Measurements from ENCODE around the gene PRXL2B. TPM values are rescaled to one million over a fixed set of nuclear protein-coding genes. Genes with fewer than 3 reads are reported as not detected.
"Not testable (repeated sequence)": the region's sequence is repeated elsewhere in the genome, so short reads cannot be mapped to it uniquely, and the experiment has no call there.

PRXL2B gene, protein sequence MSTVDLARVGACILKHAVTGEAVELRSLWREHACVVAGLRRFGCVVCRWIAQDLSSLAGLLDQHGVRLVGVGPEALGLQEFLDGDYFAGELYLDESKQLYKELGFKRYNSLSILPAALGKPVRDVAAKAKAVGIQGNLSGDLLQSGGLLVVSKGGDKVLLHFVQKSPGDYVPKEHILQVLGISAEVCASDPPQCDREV
- polyA plus RNA-seq (2013, experiment 1 of 2; ENCODE audit: insufficient read length): 19.8 TPM
- polyA plus RNA-seq (2013, experiment 2 of 2; ENCODE audit: insufficient read length): 19.9 TPM

DNA sequence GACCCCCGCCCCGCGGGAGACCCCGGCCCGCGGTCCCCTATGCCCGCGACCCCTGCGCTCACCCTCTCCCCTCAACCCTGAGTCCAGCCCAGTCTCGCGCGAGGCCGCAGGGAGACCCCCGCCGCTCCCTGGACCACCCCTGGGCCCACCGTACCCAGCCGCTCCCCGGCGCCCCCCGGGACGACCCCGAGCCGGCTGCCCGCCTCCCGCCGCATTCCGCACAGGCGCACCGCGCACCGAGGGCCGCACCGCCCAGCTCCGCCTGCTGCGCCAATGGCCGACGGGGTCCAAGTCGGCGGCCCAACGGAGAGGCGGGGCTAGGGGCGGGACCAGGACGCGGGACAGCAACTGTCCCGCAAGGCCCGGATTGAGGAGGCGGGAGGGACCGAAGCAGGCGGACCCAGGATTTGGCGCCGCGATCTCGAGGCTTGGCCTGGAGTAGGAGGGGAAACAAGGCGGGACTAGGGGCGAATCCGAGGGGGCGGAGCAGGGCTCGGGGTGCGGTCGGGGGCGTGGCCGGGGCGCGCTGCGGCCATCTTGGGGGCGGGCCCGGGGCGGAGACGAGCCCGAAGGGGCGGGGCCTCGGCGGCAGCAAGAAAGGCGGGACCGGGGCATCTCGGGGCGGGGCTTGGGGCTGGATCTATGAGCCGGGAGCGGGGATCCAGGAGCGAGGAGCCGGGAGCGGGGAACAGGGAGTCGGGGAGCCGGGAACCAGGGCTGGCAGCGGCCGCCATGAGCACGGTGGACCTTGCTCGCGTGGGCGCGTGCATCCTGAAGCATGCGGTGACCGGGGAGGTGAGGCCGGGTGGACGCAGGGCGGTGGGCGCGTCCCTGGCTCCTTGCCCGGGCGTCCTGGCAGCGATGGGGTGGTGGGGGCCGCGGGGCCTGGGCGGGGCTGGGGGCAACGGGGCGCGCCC is at the start of gene PRXL2B:
Gene PRXL2B, plus strand, starts transcription at position 624 of the 917 bp plus-strand sequence. Its CDS starts 109 bp downstream, at position 733.
- peak; percentile 99 for DNase-seq

DNA sequence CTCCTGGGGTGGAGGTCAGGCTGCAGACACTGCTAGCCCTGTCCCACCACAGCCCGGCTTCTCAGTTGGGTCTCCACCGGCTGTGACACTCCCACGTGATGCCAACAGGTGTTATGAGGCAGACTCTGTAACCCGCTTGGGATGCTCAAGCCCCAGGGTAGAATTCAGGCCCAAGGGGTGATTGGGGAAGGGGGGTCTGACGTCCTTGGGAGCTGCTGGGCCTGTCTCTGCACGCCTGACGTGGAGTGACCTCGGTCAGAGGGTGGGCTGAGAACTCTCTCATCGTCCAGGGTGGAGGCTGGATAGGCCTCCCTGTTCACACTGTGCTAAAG is 48.8 kb upstream of the PRXL2B start:
- DNase-seq: no peak

DNA sequence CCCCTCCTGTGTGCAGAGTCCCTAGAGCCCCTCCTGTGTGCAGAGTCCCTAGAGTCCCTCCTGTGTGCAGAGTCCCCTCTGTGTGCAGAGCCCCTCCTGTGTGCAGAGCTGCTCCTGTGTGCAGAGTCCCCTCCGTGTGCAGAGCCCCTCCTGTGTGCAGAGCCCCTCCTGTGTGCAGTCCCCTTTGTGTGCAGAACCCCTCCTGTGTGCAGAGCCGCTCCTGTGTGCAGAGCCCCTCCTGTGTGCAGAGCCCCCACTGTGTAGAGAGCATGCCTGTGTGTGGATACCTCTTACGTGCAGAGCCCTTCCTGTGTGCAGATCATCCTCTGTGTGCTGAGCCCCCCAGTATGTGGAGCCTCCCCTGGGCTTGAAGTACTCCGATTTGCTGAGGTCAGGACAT is 48.2 kb upstream of the PRXL2B start:
- no peak for DNase-seq

DNA sequence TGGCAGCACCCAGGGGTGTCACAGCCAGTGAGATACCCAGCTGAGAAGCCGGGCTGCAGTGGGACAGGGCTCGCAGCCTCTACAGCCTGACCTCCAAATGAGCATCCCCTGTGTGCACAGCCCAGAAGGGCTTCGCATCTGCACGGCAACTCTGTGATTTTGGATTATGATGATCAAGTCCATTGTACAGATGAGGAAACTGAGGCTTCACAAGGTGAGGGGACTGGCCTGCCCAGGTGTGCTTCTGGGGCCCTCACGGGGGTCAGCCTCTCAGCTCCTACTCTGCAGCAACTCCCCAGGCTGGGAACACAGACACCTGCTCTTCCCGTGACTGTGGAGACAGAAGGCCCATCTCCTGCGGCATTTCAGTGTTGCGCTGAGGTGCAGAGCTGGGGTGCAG is 47.7 kb upstream of the PRXL2B start:
- no peak for DNase-seq

DNA sequence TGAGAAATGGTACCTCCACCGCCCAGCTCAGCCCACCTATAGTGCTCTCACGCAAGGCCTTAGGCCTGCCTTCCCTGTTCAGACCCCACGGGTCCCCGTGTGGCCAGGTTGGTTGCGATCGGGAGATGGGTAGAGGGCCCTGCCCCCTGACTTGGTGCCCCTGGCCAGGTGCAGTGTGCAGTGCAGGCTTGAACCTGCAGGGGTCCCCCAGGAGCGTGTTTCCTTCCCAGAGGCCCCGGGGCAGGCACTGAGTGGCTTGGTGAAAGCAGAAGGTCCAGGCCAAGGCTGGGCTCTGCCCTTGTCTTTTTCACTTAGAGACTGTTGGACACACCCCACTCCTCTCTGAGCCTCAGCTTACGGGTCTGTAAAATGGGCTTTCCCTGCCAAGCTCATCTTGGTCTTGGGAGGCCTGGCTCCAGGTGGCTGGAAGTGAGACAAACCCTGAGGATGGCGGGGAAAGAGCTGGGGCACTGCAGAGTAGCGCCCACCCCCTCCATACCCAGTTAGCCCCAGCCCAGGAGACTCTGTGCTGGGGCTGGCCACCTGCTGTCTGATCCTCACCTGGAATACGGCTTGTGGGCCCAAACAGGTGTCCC is 47.2 kb upstream of the PRXL2B start:
- DNase-seq: no peak

DNA sequence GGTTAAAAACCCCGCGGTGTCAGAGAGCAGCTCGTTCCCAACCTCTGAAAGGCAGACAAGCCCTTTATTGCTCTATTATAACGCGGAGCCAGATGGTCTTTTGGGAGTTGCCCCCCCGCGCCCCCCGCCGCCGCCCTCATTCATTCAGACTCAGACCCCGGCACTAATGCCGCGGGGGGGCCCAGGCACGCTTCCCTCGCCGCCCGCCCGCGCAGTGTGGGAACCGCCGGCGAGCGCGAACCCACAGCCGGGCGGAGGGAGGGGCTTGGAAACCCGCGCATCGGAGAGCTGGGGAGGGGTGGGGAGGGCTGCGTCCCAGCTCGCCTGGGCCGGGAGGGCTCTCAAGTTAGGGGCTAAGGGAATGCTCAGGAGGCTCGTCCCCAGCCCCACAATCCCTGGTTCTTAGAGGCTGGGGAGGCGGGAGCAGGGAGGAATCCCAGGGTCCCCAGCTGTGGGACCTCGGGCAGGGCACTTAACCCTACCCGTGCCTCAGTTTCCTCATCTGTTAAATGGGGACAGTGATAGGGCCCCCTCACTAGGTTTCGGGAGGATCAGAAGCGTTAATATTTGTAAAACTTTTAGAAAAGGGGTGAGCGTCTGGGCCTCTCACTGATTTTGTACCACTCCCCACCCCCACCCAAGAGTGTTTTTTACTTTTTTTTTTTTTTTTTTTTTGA is 45.6 kb upstream of the PRXL2B start:
- no peak for DNase-seq

DNA sequence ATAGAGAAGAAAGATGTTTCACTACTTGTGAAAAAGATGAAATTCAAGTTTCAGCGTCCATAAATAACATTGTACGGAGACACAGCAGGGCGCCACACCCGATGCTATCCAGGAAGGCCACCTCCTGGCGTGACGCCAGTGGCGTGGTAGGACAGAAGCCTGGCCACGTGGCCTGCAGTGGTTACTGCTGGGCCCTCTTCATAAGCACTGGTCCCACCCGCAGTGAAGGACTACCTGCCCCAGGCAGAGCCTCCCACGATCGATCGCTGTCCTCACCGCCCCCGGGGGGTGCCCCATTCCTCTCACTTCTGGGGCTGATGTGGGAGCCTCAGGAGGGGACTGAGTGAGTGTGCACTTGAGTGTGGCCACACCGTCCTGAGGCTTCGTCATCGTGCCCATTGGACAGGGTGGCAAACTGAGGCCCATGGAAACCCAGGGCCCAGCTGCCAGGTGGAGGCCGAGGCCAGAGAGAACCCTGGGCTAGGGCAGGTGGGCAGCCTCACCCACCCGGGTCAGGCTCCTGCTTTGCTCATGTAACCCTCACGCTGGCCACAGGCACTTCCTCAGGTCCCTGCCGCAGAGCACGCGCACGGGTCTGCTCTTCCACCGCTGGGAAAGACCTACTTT is 44.8 kb upstream of the PRXL2B start:
- DNase-seq: peak; percentile 40

DNA sequence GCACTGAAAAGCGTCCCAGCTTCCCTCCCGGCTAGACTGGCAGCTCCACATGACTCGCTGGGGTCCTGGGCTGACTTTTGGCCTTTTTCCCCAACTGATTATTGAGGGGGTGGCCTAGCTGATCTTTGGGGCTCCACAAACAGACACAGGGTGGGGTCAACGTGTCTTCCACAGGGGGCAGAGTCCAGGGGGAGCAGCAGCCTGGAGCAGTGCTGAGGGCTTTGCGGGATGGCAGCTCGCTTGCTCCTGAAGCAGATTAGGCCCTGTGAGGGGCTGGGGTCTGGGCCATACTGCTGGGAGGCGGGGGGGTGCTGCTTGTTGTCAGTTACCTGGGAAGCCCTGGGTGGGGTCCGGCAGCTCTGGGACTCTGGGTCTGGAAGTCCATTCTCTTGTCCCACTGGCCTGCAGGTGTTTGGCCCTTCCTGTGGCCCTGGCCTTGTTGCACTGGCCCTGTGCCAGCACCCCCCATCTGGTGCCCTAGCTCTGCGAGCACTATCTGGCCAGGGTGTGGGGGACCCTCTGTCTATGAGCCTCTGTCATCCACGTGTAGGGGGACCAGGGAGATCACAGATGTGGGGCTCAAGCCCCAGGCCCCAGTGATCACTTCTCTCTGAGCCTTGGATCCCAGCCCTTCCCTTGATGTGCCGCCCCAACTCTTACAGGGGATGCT is 44.2 kb upstream of the PRXL2B start:
- no peak for DNase-seq

DNA sequence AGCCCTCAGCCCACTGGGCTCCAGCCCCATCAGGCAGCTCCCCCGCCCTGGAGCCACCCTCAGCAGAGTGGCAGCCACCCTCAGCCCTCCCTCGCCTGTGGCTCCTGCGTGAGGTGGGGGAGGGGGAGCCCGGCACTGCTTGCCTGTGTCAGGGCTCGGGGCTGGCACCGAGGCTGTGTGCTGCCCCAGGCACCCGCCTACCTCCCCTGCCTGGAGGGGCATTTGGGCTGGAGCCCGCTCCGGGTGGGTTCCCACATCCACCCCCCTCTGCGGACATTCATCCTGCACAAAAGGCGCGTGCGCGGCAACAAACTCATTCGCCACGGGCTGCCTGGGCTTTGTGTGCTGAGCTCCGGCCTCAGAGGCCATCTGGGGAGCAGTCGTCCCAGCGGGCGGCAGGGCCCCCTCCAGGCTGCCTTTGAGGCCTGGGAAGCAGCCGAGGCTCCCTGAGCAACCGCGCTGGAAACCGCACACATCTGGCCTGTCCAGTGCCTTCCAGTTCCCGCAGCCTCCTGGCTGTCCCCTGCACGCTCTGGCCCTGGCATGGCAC is 43.0 kb upstream of the PRXL2B start:
- peak; percentile 44 for DNase-seq

DNA sequence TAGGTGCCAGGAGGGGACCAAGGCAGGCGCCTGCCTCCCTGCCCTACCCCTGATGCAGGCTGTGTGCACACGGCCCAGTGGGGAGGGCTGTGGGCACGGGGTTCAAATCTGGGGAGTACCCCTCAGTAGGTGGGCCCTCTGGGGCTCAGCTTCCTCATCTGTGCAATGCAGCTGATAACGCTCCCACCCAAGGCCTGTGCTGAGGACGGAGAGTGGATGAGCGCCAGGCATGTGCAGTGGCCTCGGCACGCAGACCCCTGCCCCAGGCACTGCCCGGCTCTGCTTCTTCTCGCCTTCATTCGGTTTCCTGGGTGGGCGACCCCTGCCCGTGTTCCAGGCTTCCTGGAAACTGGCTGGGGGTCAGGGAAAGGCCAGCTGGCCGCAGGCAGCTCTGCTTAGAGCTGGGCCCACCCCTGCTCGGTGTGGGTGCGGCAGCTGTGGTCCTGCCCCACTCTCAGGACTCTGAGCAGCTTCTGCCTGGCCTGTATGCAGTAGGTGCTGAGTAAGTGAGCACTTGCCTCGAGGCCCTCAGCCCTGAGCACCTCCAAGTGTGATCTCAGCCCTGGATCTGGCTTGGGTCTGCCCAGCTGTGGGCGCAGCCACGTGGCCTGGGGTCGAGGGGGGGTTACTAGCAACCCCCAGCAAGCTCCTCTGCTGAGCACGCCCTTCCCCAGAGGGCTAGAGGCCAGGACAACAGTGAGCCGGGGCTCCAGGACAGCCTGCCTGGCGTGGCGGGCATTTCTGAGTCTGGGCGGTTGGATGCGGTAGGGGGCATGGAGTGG is 42.3 kb upstream of the PRXL2B start:
- no peak for DNase-seq

DNA sequence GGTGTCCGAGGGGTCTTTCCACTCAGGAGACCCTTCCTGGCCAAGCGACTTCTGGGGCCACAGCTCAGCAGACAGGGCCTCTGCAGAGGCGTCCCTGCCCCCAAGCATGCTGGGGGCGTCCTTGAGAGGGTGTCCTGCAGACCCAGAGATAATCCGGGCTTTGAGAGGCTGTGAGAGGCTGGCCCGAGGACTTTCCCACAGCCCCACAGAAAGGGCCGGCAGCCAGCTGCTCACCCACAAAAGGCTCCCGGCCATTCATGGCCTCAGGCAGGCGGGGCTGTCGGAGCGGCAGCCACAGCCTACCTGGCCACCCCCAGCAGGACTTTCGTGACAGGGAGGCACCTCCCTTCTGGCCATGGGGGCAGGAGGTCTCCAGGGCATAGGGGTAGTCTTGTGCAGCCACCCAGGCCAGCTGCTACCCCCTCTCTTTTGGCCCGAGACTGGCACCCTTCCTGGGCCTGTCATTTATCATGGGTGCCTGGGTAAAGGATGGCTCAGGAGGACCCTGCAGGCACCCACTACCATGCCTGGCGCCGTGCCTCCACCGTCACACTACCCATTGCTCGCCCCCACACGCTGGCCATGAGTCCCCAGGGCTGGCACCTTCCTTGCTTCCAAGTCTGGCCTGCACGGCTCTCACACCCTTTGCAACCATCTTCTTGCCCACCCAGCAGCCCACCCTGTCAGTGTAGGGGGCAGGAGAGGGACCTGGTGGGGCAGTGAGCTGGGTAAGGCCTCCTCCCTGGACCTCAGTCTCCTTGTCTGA is 41.5 kb upstream of the PRXL2B start:
- no peak for DNase-seq

DNA sequence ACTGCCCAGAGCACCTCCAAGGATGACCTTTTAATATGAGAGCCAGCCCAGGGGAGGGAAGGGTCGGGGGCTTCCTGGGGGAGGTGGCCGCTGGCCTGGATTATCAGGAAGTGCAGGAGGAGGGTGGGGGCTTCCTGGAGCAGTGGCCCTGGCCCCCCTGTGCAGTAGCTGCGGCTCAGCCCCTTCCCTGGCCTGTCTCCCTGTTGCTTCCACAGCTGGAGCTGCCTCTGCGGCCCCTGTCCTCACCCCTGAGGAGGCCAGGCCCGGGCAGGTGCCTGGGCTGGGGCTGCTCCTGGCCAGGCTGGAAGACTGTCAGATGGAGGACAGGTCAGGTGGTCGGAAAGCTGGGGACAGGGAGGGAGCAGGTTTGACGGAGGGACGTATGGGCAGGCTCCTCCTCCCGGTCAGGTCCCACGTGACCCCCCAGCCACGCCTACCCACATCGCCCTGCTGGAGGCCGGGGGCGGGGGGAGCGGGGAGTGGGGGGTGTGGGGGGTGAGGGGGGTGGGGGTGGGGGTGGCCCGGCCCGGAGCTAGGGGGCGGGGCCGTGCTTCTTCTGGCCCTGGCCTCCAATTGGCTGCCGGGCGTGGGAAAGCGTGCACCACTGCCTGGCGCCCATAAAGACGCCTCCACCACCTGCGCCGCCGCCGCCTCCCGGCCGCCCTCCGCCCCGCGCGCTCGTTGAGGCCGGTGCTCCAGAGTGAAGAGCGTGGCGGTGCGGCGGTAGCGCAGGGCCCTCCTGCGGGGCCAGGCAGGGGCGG is 40.6 kb upstream of the PRXL2B start:
- DNase-seq: peak; percentile 77

DNA sequence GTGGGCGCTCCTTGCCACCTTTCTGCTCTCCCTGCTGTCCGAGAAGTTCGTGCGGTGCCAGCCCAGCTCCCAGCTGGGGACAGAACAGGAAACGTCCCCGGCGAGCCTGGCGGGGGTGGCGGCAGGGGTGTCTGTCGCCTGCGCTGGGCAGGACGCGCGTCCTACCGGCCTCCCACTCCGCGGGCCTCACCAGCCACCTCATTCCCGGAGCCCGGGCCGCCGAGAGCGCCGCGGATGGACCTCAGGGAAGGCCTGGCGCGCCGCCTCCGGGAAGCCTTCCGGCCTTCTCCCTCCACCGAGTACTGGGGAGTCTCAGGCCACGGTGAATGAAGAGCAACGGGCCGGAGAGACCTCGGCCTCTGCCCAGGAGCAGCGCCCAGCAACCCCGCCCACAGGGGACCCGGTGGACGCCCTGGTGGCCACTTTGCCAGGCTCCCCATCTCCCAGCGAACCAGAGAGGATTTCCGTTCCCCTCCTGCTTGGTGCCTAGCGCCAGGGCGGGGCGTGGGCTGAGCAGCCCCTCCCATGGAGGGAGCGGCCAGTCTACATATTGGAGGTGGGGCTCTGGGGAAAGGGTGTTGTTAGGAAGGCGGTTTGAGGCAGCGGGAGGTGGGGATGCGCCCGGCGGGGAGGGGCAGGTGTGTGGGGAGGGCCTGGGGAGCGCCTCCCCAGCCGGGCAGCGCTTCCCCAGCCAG is 39.9 kb upstream of the PRXL2B start:
- peak; percentile 71 for DNase-seq

DNA sequence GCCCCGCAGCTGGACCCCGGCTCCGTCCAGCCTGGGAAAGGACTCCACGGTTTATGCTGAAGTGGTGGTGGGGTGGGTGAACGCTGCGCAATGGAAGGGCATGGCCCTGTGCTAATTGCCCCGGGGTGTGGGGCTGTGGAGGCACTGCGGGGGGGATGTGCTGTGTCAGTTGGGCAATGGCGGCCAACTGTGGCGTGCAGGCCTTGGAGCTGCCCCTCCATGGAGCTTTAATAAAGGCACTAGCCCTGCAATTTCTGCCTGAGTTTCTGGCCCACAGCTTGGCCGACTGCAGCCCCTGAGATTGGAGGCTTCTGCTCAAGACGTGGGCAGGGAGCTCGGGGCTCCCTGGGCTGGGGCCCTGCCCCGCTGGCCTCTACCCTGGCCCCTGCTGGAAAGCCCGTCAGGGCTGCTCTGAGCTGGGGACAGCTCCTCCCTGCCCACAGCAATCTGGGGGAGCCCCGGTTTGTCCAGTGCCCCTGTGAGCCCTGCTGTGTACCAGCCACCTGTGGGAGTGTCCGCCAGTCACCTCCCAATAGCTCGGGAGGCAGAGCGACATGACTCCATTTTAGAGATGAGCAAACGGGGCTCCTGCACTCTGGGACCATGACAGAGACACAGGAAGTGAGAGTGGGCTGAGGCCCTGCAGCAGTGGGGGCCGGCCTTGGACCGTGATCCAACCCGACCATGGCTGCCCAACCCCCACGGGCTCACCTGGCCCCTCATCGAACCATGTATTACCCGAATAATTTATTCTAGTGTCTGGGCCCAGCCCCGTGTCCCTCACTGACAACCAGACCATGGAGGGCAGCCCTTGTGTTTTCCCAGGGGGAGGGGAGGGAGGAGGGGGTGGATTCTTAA is 39.1 kb upstream of the PRXL2B start:
- DNase-seq: no peak

DNA sequence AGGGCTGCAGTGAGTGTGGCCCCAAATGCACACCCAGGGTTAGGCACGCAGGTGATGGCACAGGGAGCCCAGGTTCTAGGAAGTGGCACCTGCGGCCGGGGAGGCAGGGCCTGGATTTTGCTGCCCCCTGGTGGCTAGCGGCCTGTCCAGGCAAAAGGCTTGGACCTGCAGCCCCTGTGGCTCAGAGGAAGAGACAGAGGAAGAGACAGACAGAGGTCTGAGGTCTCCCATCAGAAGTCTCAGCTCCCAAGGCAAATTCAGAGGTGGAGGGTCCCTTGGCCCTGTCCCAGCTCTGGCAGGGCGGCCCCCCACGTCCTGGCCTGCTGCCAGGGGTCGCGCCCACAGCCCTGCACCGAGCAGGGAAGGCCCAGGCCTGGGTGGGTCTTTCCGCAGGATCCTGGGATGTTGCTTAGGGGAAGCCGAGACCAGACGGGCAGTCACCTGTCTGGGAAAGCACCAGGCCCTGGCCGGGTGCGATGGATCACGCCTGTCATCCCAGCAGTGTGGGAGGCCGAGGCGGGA is 38.4 kb upstream of the PRXL2B start:
- DNase-seq: peak; percentile 60

DNA sequence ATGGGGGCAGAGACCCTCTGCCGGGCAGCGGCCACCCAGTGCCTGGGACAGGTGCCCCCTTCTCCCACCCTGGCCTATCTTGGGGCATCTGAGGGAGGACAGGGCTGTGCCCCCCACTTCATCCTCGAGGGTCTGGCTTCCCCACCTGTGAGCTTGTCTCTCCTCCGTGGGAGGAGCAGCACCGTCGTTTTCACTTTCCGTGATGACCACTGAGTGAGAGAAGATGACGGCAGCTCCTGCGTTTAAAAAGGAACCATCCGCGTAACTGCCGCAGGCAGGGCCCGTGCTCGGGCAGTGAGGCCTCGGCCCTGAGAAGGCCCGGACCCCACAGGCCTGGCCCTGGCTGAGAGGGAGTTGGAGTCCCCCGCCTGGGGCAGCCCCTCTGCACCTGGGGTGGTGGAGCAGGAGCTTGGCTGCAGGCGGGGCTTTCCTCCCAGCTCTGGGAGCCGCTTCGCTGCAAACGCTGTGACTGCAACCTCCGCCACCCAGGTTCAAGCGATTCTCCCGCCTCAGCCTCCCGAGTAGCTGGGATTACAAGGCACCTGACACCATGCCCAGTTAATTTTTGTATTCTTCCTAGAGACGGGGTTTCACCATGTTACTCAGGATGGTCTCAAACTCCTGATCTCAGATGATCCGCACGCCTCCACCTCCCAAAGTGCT is 37.1 kb upstream of the PRXL2B start:
- DNase-seq: not testable (repeated sequence)

Data from fibroblast of skin of scalp (primary cell).